Left ventricle myocardium inferior (tissue), 1 donor: ENCODE data around the gene TOR1B. TPM values are rescaled to one million over a fixed set of nuclear protein-coding genes. Genes with fewer than 3 reads are reported as not detected.

ENCODE experiments used
- DNase-seq: peaks from one replicate; pipeline ENCODE4 v3.0.0-alpha.2; 2020
- H3K27ac ChIP-seq: fragments of 200-600 bp; replicated peaks from 2 replicates; pipeline ENCODE4 v1.8.0; 2021
- H3K27me3 ChIP-seq: fragments of 200-600 bp; 2 replicates; pipeline ENCODE4 v1.8.0; 2021; ENCODE audit warnings: low read depth
- H3K36me3 ChIP-seq: fragments of 200-600 bp; 2 replicates; pipeline ENCODE4 v1.8.0; 2021
- H3K4me1 ChIP-seq: fragments of 200-600 bp; 2 replicates; pipeline ENCODE4 v1.8.0; 2021
- H3K4me3 ChIP-seq: fragments of 200-600 bp; 2 replicates; pipeline ENCODE4 v1.8.0; 2021; ENCODE audit warnings: mild to moderate bottlenecking, moderate library complexity
- H3K9me3 ChIP-seq: fragments of 200-600 bp; replicated peaks from 2 replicates; pipeline ENCODE4 v1.8.0; 2021
- CTCF ChIP-seq: fragments of 200-600 bp; IDR thresholded peaks from 2 replicates; pipeline ENCODE4 v1.8.0; 2021; ENCODE audit warnings: antibody characterized with exemption, mild to moderate bottlenecking, borderline replicate concordance
- intact Hi-C: fragments of 100-400 bp; cut with micrococcal nuclease; formaldehyde crosslinking; loops from one replicate; pipeline ENCODE4 v1.11.0; 2022
- total RNA-seq: library from RNA; stranded (reverse); fragmentation: NEBNext Ultra II Directional; extraction: Animal tissue kit (Norgen Biotek cat#: 25700); gene quantifications from one replicate; pipeline ENCODE4 v1.2.1, GENCODE V29; 2021
- donor health status: DM: no; HTN: yes; CAD: no; lungs with severe emphysema.

The TOR1B gene
- total RNA-seq, 1 donor from 2014 or later = 10.6 TPM

GRCh38 chr9:129858167-129858962 lies 55.4 kb downstream of the TOR1B start:
- no peak overlapping the region for H3K4me3 ChIP-seq
- TF ChIP-seq CTCF = no peak
- H3K27me3 ChIP-seq = no peaks in the 10 kb centered on the region
- DNase-seq = no peak
- no peak overlapping the region for H3K27ac ChIP-seq
- intact Hi-C loops = no loop called here
- peaks cover 82% of the 10 kb centered on the region for H3K36me3 ChIP-seq
- H3K9me3 ChIP-seq = no peaks in the 10 kb centered on the region
- no peaks in the 10 kb centered on the region for H3K4me1 ChIP-seq

Other genes with a start within 250 kb of the TOR1B start
- gene C9orf50, start 182.1 kb upstream of the TOR1B start, total RNA-seq = not detected
- gene NTMT1, start 177.0 kb upstream of the TOR1B start, total RNA-seq = 63.4 TPM
- 9.0 TPM for gene ASB6, start 161.0 kb upstream of the TOR1B start, total RNA-seq
- 0.85 TPM for gene PRRX2, start 137.5 kb upstream of the TOR1B start, total RNA-seq
- 1.9 TPM for gene PTGES, start 50.1 kb upstream of the TOR1B start, total RNA-seq
- 12.9 TPM for gene TOR1A, start 21.0 kb downstream of the TOR1B start, total RNA-seq
- 30.0 TPM for gene C9orf78, start 32.1 kb downstream of the TOR1B start, total RNA-seq
- gene USP20, start 32.3 kb downstream of the TOR1B start, total RNA-seq = 13.2 TPM
- 20.5 TPM for gene FNBP1, start 240.0 kb downstream of the TOR1B start, total RNA-seq